Rectal smooth muscle tissue (tissue), 1 donor: ENCODE results near the gene GRIP1.
"Not testable (repeated sequence)": the region's sequence is repeated elsewhere in the genome, so short reads cannot be mapped to it uniquely, and the experiment has no call there.

Source experiments
- H3K27ac ChIP-seq: one replicate; pipeline ENCODE4 v1.7.0; 2013; ENCODE audit warnings: low read depth, low read length, inconsistent platforms
- H3K27me3 ChIP-seq: one replicate; pipeline ENCODE4 v1.7.0; 2013; ENCODE audit warnings: low read length; ENCODE audit not compliant: control insufficient read depth, insufficient read depth
- H3K36me3 ChIP-seq: one replicate; pipeline ENCODE4 v1.7.0; 2013; ENCODE audit warnings: low read length; ENCODE audit not compliant: control insufficient read depth, insufficient read depth
- H3K4me1 ChIP-seq: one replicate; pipeline ENCODE4 v1.7.0; 2013; ENCODE audit warnings: low read length; ENCODE audit not compliant: control insufficient read depth, insufficient read depth
- H3K4me3 ChIP-seq: one replicate; pipeline ENCODE4 v1.7.0; 2013; ENCODE audit warnings: low read length
- H3K9ac ChIP-seq: one replicate; pipeline ENCODE4 v1.7.0; 2013; ENCODE audit warnings: low read length

Gene GRIP1

GRCh38 chr12:66529934-66530333, 148.9 kb downstream of the GRIP1 start:
- Histone ChIP-seq H3K27me3 (no peaks in the 10 kb centered on the region), H3K27ac (no peak overlapping the region), H3K4me1 (no peaks in the 10 kb centered on the region), H3K36me3 (no peaks in the 10 kb centered on the region), H3K9ac (no peak overlapping the region), H3K4me3 (no peak overlapping the region)

GRCh38 chr12:66516561-66516960, 162.3 kb downstream of the GRIP1 start:
- Histone ChIP-seq H3K27me3 (no peaks in the 10 kb centered on the region), H3K27ac (no peak overlapping the region), H3K4me1 (no peaks in the 10 kb centered on the region), H3K9ac (no peak overlapping the region), H3K4me3 (no peak overlapping the region), H3K36me3 (no peaks in the 10 kb centered on the region)

GRCh38 chr12:66516133-66516532, 162.7 kb downstream of the GRIP1 start:
- H3K27ac ChIP-seq = no peak overlapping the region
- H3K4me3 ChIP-seq = no peak overlapping the region
- no peaks in the 10 kb centered on the region for H3K27me3 ChIP-seq
- no peak overlapping the region for H3K9ac ChIP-seq
- H3K36me3 ChIP-seq = no peaks in the 10 kb centered on the region
- no peaks in the 10 kb centered on the region for H3K4me1 ChIP-seq

GRCh38 chr12:66514581-66514980, 164.3 kb downstream of the GRIP1 start:
- H3K36me3 ChIP-seq = no peaks in the 10 kb centered on the region
- H3K27me3 ChIP-seq = no peaks in the 10 kb centered on the region
- H3K27ac ChIP-seq = no peak overlapping the region
- H3K4me3 ChIP-seq = no peak overlapping the region
- no peak overlapping the region for H3K9ac ChIP-seq
- no peaks in the 10 kb centered on the region for H3K4me1 ChIP-seq

GRCh38 chr12:66508025-66508424, 170.9 kb downstream of the GRIP1 start:
- H3K36me3 ChIP-seq = no peaks in the 10 kb centered on the region
- no peaks in the 10 kb centered on the region for H3K4me1 ChIP-seq
- H3K27me3 ChIP-seq = no peaks in the 10 kb centered on the region
- no peak overlapping the region for H3K27ac ChIP-seq
- H3K4me3 ChIP-seq = no peak overlapping the region
- no peak overlapping the region for H3K9ac ChIP-seq

GRCh38 chr12:66503746-66504145, 175.1 kb downstream of the GRIP1 start:
- no peaks in the 10 kb centered on the region for H3K36me3 ChIP-seq
- H3K27ac ChIP-seq = no peak overlapping the region
- H3K4me3 ChIP-seq = no peak overlapping the region
- no peak overlapping the region for H3K9ac ChIP-seq
- H3K4me1 ChIP-seq = no peaks in the 10 kb centered on the region
- no peaks in the 10 kb centered on the region for H3K27me3 ChIP-seq

GRCh38 chr12:66502911-66503310, 176.0 kb downstream of the GRIP1 start:
- Histone ChIP-seq H3K9ac (no peak overlapping the region), H3K4me3 (no peak overlapping the region), H3K4me1 (no peaks in the 10 kb centered on the region), H3K36me3 (no peaks in the 10 kb centered on the region), H3K27me3 (no peaks in the 10 kb centered on the region), H3K27ac (no peak overlapping the region)

GRCh38 chr12:66500841-66501240, 178.0 kb downstream of the GRIP1 start:
- H3K36me3 ChIP-seq = no peaks in the 10 kb centered on the region
- no peak overlapping the region for H3K4me3 ChIP-seq
- H3K27me3 ChIP-seq = no peaks in the 10 kb centered on the region
- no peaks in the 10 kb centered on the region for H3K4me1 ChIP-seq
- no peak overlapping the region for H3K9ac ChIP-seq
- no peak overlapping the region for H3K27ac ChIP-seq

GRCh38 chr12:66500091-66500490, 178.8 kb downstream of the GRIP1 start:
- Histone ChIP-seq H3K4me1 (no peaks in the 10 kb centered on the region), H3K27me3 (no peaks in the 10 kb centered on the region), H3K9ac (no peak overlapping the region), H3K36me3 (no peaks in the 10 kb centered on the region), H3K4me3 (no peak overlapping the region), H3K27ac (no peak overlapping the region)

- Histone ChIP-seq H3K9ac (no peak overlapping the region), H3K27me3 (no peaks in the 10 kb centered on the region), H3K4me1 (no peaks in the 10 kb centered on the region), H3K36me3 (no peaks in the 10 kb centered on the region), H3K27ac (no peak overlapping the region), H3K4me3 (no peak overlapping the region)
Measured at GRCh38 chr12:66499000-66499399, 179.9 kb downstream of the GRIP1 start.

GRCh38 chr12:66498059-66498458, 180.8 kb downstream of the GRIP1 start:
- H3K27me3 ChIP-seq, H3K4me1 ChIP-seq, H3K4me3 ChIP-seq, H3K9ac ChIP-seq, H3K27ac ChIP-seq, H3K36me3 ChIP-seq: not testable (repeated sequence)

- Histone ChIP-seq H3K27ac (no peak overlapping the region), H3K27me3 (no peaks in the 10 kb centered on the region), H3K4me3 (no peak overlapping the region), H3K9ac (no peak overlapping the region), H3K36me3 (no peaks in the 10 kb centered on the region), H3K4me1 (no peaks in the 10 kb centered on the region)
Measured at GRCh38 chr12:66497008-66497897, 181.6 kb downstream of the GRIP1 start.

- Histone ChIP-seq H3K9ac (no peak overlapping the region), H3K4me3 (no peak overlapping the region), H3K27me3 (no peaks in the 10 kb centered on the region), H3K36me3 (no peaks in the 10 kb centered on the region), H3K27ac (no peak overlapping the region), H3K4me1 (no peaks in the 10 kb centered on the region)
Measured at GRCh38 chr12:66496595-66496994, 182.3 kb downstream of the GRIP1 start.
